ENCODE data around the gene MICAL3.
"Not testable (repeated sequence)": the region's sequence is repeated elsewhere in the genome, so short reads cannot be mapped to it uniquely, and the experiment has no call there.

GRCh38 chr22:18051113-18051512 lies 26.8 kb upstream of the MICAL3 start:
- not testable (repeated sequence) for TF ChIP-seq CTCF, POLR2A (IDR thresholded peaks at IDR 0.05)
